ENCODE measurements around the gene MIOS.
"Not testable (repeated sequence)": the region's sequence is repeated elsewhere in the genome, so short reads cannot be mapped to it uniquely, and the experiment has no call there.

DNA sequence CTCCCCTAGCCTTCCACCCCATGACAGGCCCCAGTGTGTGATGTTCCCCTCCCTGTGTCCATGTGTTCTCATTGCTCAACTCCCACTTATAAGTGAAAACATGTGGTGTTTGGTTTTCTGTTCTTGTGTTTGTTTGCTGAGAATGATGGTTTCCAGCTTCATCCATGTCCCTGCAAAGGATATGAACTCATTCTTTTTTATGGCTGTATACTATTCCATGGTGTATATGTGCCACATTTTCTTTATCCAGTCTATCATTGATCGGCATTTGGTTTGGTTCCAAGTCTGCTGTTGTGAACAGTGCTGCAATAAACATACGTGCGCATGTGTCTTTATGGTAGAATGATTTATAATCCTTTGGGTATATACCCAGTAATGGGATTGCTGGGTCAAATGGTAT is 89.8 kb downstream of the MIOS start:
- TF ChIP-seq, protein P1, sequence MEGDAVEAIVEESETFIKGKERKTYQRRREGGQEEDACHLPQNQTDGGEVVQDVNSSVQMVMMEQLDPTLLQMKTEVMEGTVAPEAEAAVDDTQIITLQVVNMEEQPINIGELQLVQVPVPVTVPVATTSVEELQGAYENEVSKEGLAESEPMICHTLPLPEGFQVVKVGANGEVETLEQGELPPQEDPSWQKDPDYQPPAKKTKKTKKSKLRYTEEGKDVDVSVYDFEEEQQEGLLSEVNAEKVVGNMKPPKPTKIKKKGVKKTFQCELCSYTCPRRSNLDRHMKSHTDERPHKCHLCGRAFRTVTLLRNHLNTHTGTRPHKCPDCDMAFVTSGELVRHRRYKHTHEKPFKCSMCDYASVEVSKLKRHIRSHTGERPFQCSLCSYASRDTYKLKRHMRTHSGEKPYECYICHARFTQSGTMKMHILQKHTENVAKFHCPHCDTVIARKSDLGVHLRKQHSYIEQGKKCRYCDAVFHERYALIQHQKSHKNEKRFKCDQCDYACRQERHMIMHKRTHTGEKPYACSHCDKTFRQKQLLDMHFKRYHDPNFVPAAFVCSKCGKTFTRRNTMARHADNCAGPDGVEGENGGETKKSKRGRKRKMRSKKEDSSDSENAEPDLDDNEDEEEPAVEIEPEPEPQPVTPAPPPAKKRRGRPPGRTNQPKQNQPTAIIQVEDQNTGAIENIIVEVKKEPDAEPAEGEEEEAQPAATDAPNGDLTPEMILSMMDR (IDR thresholded peaks at IDR 0.05; ENCODE audit: low read depth, low read length) = not testable (repeated sequence)
- TF ChIP-seq POLR2A (IDR thresholded peaks at IDR 0.05; ENCODE audit: extremely low read depth, insufficient read length); MYC (IDR thresholded peaks at IDR 0.05; ENCODE audit: low read depth, low read length): not testable (repeated sequence)
